SK-N-SH (cell line): ENCODE measurements around the gene TINAGL1. TPM values are rescaled to one million over a fixed set of nuclear protein-coding genes. Genes with fewer than 3 reads are reported as not detected.

Source experiments
- CTCF ChIA-PET: fragments of 300-600, 350-600 bp; formaldehyde crosslinking; extraction: SDS; loops from one replicate; lab custom pipeline; 2021; lab: Yijun Ruan, JAX
- POLR2A ChIA-PET: fragments of 350-600 bp; sonication (Branson Sonifier 250); formaldehyde crosslinking; extraction: SDS; loops from one replicate; lab custom pipeline; 2020; ENCODE audit warnings: antibody characterized with exemption, inconsistent platforms; lab: Yijun Ruan, JAX
- DNase-seq: peaks from one replicate; pipeline ENCODE4 v3.0.0; 2012
- H2AFZ ChIP-seq: fragments of 200-600 bp; sonication (generic); 2 replicates; pipeline ENCODE4 v1.8.1; 2016; ENCODE audit warnings: antibody characterized with exemption, mild to moderate bottlenecking, low read depth
- H3F3A ChIP-seq: fragments of 200-600 bp; sonication (generic); replicated peaks from 2 replicates; pipeline ENCODE3; 2016; ENCODE audit warnings: antibody characterized with exemption, mild to moderate bottlenecking; ENCODE audit not compliant: insufficient read depth
- H3K27ac ChIP-seq, 2 experiments: fragments of 200-500 bp in 1 of 2; fragments of 200-600 bp in 1 of 2; sonication (Bioruptor generic) in 1 of 2; sonication (generic), shearing (Covaris generic) in 1 of 2; 2 replicates each; pipeline versions ENCODE4 v1.5.1 to v1.6.1; 2014 to 2016; ENCODE audit warnings: low read depth in 2 of 2, inconsistent platforms in 1 of 2, low read length in 1 of 2, mild to moderate bottlenecking in 1 of 2, mixed read lengths in 1 of 2
- H3K27me3 ChIP-seq: fragments of 200-600 bp; sonication (generic), shearing (Covaris generic); 2 replicates; pipeline ENCODE4 v1.6.1; 2016; ENCODE audit warnings: mixed run types; ENCODE audit not compliant: insufficient read depth
- H3K36me3 ChIP-seq, 2 experiments: fragments of 200-500 bp in 1 of 2; fragments of 200-600 bp in 1 of 2; sonication (Bioruptor generic) in 1 of 2; sonication (generic) in 1 of 2; replicated peaks in 1 of 2; 2 replicates each; pipeline versions ENCODE3 to v1.5.1; 2014 to 2016; ENCODE audit warnings: low read length in 1 of 2, mild to moderate bottlenecking in 1 of 2; ENCODE audit not compliant: insufficient read depth in 2 of 2, control insufficient read depth in 1 of 2
- H3K4me1 ChIP-seq, 2 experiments: fragments of 200-500 bp in 1 of 2; fragments of 200-600 bp in 1 of 2; sonication (Bioruptor generic) in 1 of 2; sonication (generic), shearing (Covaris generic) in 1 of 2; 2 replicates each; pipeline versions ENCODE4 v1.5.1 to v1.6.1; 2014 to 2016; ENCODE audit warnings: low read depth in 1 of 2, low read length in 1 of 2, mixed run types in 1 of 2; ENCODE audit not compliant: insufficient read depth in 2 of 2, control insufficient read depth in 1 of 2
- H3K4me2 ChIP-seq: fragments of 200-600 bp; sonication (generic), shearing (Covaris generic); 2 replicates; pipeline ENCODE4 v1.6.1; 2017; ENCODE audit warnings: mixed run types
- H3K4me3 ChIP-seq, 2 experiments: fragments of 200-500 bp in 1 of 2; fragments of 200-600 bp in 1 of 2; sonication (Bioruptor generic) in 1 of 2; sonication (generic), shearing (Covaris generic) in 1 of 2; 2 replicates each; pipeline versions ENCODE4 v1.5.1 to v1.8.1; 2014 to 2016; ENCODE audit warnings: low read depth in 2 of 2, inconsistent platforms in 1 of 2, low read length in 1 of 2, mild to moderate bottlenecking in 1 of 2, mixed read lengths in 1 of 2, moderate library complexity in 1 of 2
- H3K79me2 ChIP-seq: fragments of 200-600 bp; sonication (generic); 2 replicates; pipeline ENCODE4 v1.8.1; 2017; ENCODE audit warnings: mild to moderate bottlenecking; ENCODE audit not compliant: insufficient read depth
- H3K9ac ChIP-seq: fragments of 200-600 bp; sonication (generic); 2 replicates; pipeline ENCODE4 v1.6.1; 2017; ENCODE audit warnings: mixed run types
- H3K9me2 ChIP-seq: fragments of 200-600 bp; sonication (generic); 2 replicates; pipeline ENCODE4 v1.6.1; 2017; ENCODE audit warnings: mixed run types
- H3K9me3 ChIP-seq: fragments of 200-600 bp; sonication (generic); 2 replicates; pipeline ENCODE4 v1.6.1; 2017; ENCODE audit warnings: mixed run types, mild to moderate bottlenecking, moderate library complexity
- H4K20me1 ChIP-seq: fragments of 200-600 bp; sonication (generic); 2 replicates; pipeline ENCODE4 v1.6.1; 2017; ENCODE audit warnings: mild to moderate bottlenecking, mixed run types; ENCODE audit not compliant: insufficient read depth
- CHD2 ChIP-seq: fragments of 150-350 bp; IDR thresholded peaks from 2 replicates; pipeline ENCODE4 v1.6.1; 2018; ENCODE audit warnings: low read length; ENCODE audit not compliant: partially characterized antibody
- FOXM1 ChIP-seq: IDR thresholded peaks from 2 replicates; pipeline ENCODE4 v1.4.0; 2012; ENCODE audit warnings: low read depth, mild to moderate bottlenecking
- GATA2 ChIP-seq: sonication (generic); formaldehyde crosslinking; IDR thresholded peaks from 2 replicates; pipeline ENCODE4 v1.5.0; 2020; ENCODE audit warnings: mild to moderate bottlenecking, missing genetic modification reagents
- MEF2A ChIP-seq: IDR thresholded peaks from 2 replicates; pipeline ENCODE4 v1.4.0; 2012; ENCODE audit warnings: low read depth, borderline replicate concordance
- MXI1 ChIP-seq: IDR thresholded peaks from 2 replicates; pipeline ENCODE4 v1.6.1; 2012; ENCODE audit warnings: mild to moderate bottlenecking, low read depth, low read length, improper control_type of control experiment
- NFIC ChIP-seq: IDR thresholded peaks from 2 replicates; pipeline ENCODE4 v1.4.0; 2012; ENCODE audit warnings: borderline replicate concordance
- NRF1 ChIP-seq: IDR thresholded peaks from 2 replicates; pipeline ENCODE4 v1.6.1; 2012; ENCODE audit warnings: low read depth, mild to moderate bottlenecking, low read length
- RCOR1 ChIP-seq: fragments of 150-350 bp; IDR thresholded peaks from 2 replicates; pipeline ENCODE4 v1.6.1; 2017; ENCODE audit warnings: antibody characterized with exemption, low read length
- TAF1 ChIP-seq: IDR thresholded peaks from 2 replicates; pipeline ENCODE4 v1.6.1; 2012; ENCODE audit warnings: low read depth, mild to moderate bottlenecking, low read length, moderate library complexity, borderline replicate concordance
- YY1 ChIP-seq: IDR thresholded peaks from 2 replicates; pipeline ENCODE4 v1.4.0; 2012; ENCODE audit warnings: low read depth, mild to moderate bottlenecking
- WGBS: methylation state at CpG from one replicate; pipeline ENCODE4 v1.1.6; 2017; ENCODE audit warnings: low lambda C conversion rate; 5-methylcytosine and 5-hydroxymethylcytosine counted together
- polyA plus RNA-seq, 3 experiments: library from polyadenylated mRNA; depleted of rRNA; stranded (reverse); fragments of >200 nt; gene quantifications; 2 replicates each; pipeline ENCODE4 v1.2.3, GENCODE V29; 2012
- TF ChIP-seq, protein P1 (sequence below): fragments of 150-350 bp; IDR thresholded peaks from 2 replicates; pipeline ENCODE4 v1.6.1; 2017; ENCODE audit warnings: antibody characterized with exemption, low read length, low read depth, borderline replicate concordance
- TF ChIP-seq, protein P2 (sequence below): fragments of 200-600 bp; sonication (generic); IDR thresholded peaks from 2 replicates; pipeline ENCODE4 v1.6.1; 2017; ENCODE audit warnings: antibody characterized with exemption, mild to moderate bottlenecking, moderate library complexity
- TF ChIP-seq, protein P3 (sequence below): IDR thresholded peaks from 2 replicates; pipeline ENCODE4 v1.4.0; 2012; ENCODE audit warnings: low read depth, borderline replicate concordance
- TF ChIP-seq, protein P4 (sequence below): IDR thresholded peaks from 2 replicates; pipeline ENCODE4; 2012
- TF ChIP-seq, protein P5 (sequence below): fragments of 150-350 bp; IDR thresholded peaks from 2 replicates; pipeline ENCODE4 v1.6.1; 2016; ENCODE audit warnings: mild to moderate bottlenecking, low read depth, low read length

TINAGL1 gene
- polyA plus RNA-seq, 1 of the 3 experiments (the other 2 are of a cell fraction) = not detected

DNA sequence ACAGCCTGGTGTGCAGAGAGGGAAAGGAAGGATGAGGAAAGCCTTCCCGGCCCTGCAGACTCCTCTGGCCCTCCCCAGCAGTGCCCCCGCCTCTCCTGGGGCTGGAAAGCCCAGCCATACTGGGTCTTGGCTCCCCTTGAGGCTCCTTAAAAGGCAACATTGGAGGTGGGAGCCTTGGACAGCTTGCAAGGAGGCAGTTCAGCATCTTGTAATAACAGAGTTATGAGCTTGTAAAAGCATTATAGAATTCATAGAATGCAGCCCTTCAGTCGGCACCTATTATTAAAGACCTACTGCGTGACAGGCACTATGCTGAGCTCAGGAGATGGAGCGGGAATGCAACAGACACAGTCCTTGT is 4.2 kb downstream of the TINAGL1 start:
- no peaks in the 10 kb centered on the region for H3K36me3 ChIP-seq
- H3K79me2 ChIP-seq = no peaks in the 10 kb centered on the region
- CTCF ChIA-PET = interaction anchor here (1.0 to 2.1 kb wide), 5 partner anchors 13 to 158 kb away, joined by 3 to 5 read pairs (median 4); no protein-coding TSS in a partner anchor
- H3K9ac ChIP-seq = no peak overlapping the region
- TF ChIP-seq, protein P1, sequence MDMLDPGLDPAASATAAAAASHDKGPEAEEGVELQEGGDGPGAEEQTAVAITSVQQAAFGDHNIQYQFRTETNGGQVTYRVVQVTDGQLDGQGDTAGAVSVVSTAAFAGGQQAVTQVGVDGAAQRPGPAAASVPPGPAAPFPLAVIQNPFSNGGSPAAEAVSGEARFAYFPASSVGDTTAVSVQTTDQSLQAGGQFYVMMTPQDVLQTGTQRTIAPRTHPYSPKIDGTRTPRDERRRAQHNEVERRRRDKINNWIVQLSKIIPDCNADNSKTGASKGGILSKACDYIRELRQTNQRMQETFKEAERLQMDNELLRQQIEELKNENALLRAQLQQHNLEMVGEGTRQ = no peak
- TF ChIP-seq MEF2A = no peak
- TF ChIP-seq NRF1 = no peak
- TF ChIP-seq, all 33 proteins: peak for 0
- POLR2A ChIA-PET = no interaction called here
- Histone ChIP-seq H4K20me1 (no peaks in the 10 kb centered on the region), H3K4me2 (no peak overlapping the region), H3K27ac (no peak overlapping the region), H3K27me3 (no peaks in the 10 kb centered on the region), H3F3A (no peaks in the 10 kb centered on the region), H3K4me3 (no peak overlapping the region), H3K9me2 (no peaks in the 10 kb centered on the region), H2AFZ (no peak overlapping the region), H3K4me1 (peaks cover 0 to 12% of the 10 kb centered on the region in 2 experiments; a peak in 2 of 4 replicates), H3K9me3 (no peaks in the 10 kb centered on the region)
- WGBS = 75% methylated on average over 5 of the region's 5 CpGs
- no peak for DNase-seq

DNA sequence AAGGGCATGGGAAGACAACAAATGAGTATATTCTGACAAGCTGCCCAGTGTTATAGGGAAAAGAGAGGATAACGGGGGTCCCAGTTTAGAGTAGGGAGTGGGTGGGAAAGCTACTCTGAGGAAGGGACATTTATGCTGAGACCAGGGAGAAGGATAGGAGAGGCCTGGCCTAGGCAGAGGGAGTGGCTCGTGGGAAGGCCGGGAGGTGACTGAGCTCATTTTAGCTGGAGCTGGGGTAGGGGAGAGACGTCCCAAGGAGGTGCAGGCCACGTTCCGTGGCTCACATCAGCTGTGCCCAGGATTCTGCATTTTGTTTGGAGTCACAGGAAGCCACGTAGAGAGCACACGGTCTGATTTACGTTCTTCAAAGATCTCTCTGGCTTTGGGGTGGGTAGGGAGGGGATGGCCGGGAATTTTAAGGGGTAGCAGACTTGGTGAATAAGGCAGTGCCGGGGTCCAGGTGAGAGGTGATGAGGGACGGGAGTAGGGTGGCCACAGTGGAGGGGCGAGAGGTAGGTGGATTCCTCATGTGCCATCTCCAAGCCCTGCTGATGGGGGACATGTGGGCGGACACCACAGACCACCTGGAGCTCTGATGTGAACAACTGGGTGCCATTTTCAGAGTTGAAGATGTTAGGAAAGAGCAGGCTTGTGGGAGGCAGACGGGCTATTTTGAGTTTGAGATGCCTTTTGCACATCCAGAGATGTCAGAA is 4.7 kb downstream of the TINAGL1 start:
- no peaks in the 10 kb centered on the region for H3K9me2 ChIP-seq
- CTCF ChIA-PET = interaction anchor here (0.7 to 2.1 kb wide), 9 partner anchors 10 to 159 kb away, joined by 3 to 5 read pairs (median 4); no protein-coding TSS in a partner anchor
- H3K4me2 ChIP-seq = no peak overlapping the region
- H3F3A ChIP-seq = no peaks in the 10 kb centered on the region
- H3K36me3 ChIP-seq = no peaks in the 10 kb centered on the region
- H4K20me1 ChIP-seq = no peaks in the 10 kb centered on the region
- peaks cover 0 to 12% of the 10 kb centered on the region in 2 experiments; a peak in 2 of 4 replicates for H3K4me1 ChIP-seq
- H3K79me2 ChIP-seq = no peaks in the 10 kb centered on the region
- POLR2A ChIA-PET = no interaction called here
- no peak for DNase-seq
- no peak overlapping the region for H3K9ac ChIP-seq
- H3K4me3 ChIP-seq = no peak overlapping the region
- H3K9me3 ChIP-seq = no peaks in the 10 kb centered on the region
- 88% methylated on average over 15 of the region's 15 CpGs for WGBS
- H2AFZ ChIP-seq = no peak overlapping the region
- no peak overlapping the region for H3K27ac ChIP-seq
- H3K27me3 ChIP-seq = no peaks in the 10 kb centered on the region
- TF ChIP-seq, protein P2, sequence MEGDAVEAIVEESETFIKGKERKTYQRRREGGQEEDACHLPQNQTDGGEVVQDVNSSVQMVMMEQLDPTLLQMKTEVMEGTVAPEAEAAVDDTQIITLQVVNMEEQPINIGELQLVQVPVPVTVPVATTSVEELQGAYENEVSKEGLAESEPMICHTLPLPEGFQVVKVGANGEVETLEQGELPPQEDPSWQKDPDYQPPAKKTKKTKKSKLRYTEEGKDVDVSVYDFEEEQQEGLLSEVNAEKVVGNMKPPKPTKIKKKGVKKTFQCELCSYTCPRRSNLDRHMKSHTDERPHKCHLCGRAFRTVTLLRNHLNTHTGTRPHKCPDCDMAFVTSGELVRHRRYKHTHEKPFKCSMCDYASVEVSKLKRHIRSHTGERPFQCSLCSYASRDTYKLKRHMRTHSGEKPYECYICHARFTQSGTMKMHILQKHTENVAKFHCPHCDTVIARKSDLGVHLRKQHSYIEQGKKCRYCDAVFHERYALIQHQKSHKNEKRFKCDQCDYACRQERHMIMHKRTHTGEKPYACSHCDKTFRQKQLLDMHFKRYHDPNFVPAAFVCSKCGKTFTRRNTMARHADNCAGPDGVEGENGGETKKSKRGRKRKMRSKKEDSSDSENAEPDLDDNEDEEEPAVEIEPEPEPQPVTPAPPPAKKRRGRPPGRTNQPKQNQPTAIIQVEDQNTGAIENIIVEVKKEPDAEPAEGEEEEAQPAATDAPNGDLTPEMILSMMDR = no peak
- TF ChIP-seq YY1 (no peak), CHD2 (no peak), MXI1 (no peak), RCOR1 (no peak), NFIC (no peak), GATA2 (no peak), MEF2A (no peak), TAF1 (no peak), FOXM1 (no peak)
- TF ChIP-seq, protein P3, sequence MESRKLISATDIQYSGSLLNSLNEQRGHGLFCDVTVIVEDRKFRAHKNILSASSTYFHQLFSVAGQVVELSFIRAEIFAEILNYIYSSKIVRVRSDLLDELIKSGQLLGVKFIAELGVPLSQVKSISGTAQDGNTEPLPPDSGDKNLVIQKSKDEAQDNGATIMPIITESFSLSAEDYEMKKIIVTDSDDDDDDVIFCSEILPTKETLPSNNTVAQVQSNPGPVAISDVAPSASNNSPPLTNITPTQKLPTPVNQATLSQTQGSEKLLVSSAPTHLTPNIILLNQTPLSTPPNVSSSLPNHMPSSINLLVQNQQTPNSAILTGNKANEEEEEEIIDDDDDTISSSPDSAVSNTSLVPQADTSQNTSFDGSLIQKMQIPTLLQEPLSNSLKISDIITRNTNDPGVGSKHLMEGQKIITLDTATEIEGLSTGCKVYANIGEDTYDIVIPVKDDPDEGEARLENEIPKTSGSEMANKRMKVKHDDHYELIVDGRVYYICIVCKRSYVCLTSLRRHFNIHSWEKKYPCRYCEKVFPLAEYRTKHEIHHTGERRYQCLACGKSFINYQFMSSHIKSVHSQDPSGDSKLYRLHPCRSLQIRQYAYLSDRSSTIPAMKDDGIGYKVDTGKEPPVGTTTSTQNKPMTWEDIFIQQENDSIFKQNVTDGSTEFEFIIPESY = no peak
- TF ChIP-seq, protein P4, sequence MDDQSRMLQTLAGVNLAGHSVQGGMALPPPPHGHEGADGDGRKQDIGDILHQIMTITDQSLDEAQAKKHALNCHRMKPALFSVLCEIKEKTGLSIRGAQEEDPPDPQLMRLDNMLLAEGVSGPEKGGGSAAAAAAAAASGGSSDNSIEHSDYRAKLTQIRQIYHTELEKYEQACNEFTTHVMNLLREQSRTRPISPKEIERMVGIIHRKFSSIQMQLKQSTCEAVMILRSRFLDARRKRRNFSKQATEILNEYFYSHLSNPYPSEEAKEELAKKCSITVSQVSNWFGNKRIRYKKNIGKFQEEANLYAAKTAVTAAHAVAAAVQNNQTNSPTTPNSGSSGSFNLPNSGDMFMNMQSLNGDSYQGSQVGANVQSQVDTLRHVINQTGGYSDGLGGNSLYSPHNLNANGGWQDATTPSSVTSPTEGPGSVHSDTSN = no peak
- TF ChIP-seq, protein P5, sequence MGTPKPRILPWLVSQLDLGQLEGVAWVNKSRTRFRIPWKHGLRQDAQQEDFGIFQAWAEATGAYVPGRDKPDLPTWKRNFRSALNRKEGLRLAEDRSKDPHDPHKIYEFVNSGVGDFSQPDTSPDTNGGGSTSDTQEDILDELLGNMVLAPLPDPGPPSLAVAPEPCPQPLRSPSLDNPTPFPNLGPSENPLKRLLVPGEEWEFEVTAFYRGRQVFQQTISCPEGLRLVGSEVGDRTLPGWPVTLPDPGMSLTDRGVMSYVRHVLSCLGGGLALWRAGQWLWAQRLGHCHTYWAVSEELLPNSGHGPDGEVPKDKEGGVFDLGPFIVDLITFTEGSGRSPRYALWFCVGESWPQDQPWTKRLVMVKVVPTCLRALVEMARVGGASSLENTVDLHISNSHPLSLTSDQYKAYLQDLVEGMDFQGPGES = no peak
